NOMO-1 (cell line): ENCODE measurements around the gene HACD4.
"Not testable (repeated sequence)": the region's sequence is repeated elsewhere in the genome, so short reads cannot be mapped to it uniquely, and the experiment has no call there.

Experiments used
- DNase-seq, 2 experiments: peaks; one replicate each; lab custom pipeline; 2025; ENCODE audit not compliant: unreplicated experiment in 2 of 2; lab: John Stamatoyannopoulos, UW

HACD4 gene

GRCh38 chr9:20973246-20973947 lies 58.0 kb downstream of the HACD4 start:
- not testable (repeated sequence) for DNase-seq

- DNase-seq, result no peak
Measured at GRCh38 chr9:20972684-20973083, 58.8 kb downstream of the HACD4 start.

GRCh38 chr9:20962536-20963225 lies 68.8 kb downstream of the HACD4 start:
- DNase-seq, result no peak

GRCh38 chr9:20950707-20951106 lies 80.7 kb downstream of the HACD4 start:
- no peak for DNase-seq
